ENCODE data around the gene SNX24. TPM values are rescaled to one million over a fixed set of nuclear protein-coding genes. Genes with fewer than 3 reads are reported as not detected.

The SNX24 gene
- 10 to 100 TPM; 12.5 to 16.4 (median 13.9) TPM for total RNA-seq

GRCh38 chr5:122845229-122846050 is at the start of gene SNX24:
Gene SNX24, plus strand, starts transcription at chr5:122845613. Its CDS starts 21 bp downstream, at chr5:122845634.
- H3K27me3 ChIP-seq: no peaks in the 10 kb centered on the region
- intact Hi-C loops (cut with DNase I): loop anchor here (2.0 to 5.0 kb wide), 2 partner anchors 71 to 192 kb away; partner anchors contain the start of genes PPIC and SNX2
- peak within 1 kb of the TSS; percentile 87 to 96 (median 92) for H3K27ac ChIP-seq (replicated peaks in 1 of 4)
- DNase-seq (ENCODE audit: extremely low spot score): peak; percentile 93
- H3K4me3 ChIP-seq: peak within 1 kb of the TSS; percentile 86 to 97 (median 96)
- no peaks in the 10 kb centered on the region for H3K9me3 ChIP-seq
- no peaks in the 10 kb centered on the region for H3K36me3 ChIP-seq
- WGBS: under 1% methylated on average over 23 of the region's 92 CpGs
- TF ChIP-seq EP300 (IDR thresholded peaks at IDR 0.05) (no peak), POLR2A (IDR thresholded peaks at IDR 0.05; ENCODE audit: low read depth) (no peak), POLR2AphosphoS5 (IDR thresholded peaks at IDR 0.05) (peak; percentile 22 to 72), CTCF (IDR thresholded peaks at IDR 0.05) (peak in 1 of 3 experiments; percentile 9)
- peaks cover 10 to 28% (median 23%) of the 10 kb centered on the region in 4 donors for H3K4me1 ChIP-seq

- Histone ChIP-seq H3K36me3 (peaks cover 19 to 74% (median 52%) of the 10 kb centered on the region in 4 donors), H3K27ac (replicated peaks in 1 of 4) (no peak overlapping the region), H3K9me3 (no peaks in the 10 kb centered on the region), H3K27me3 (no peaks in the 10 kb centered on the region), H3K4me3 (no peak overlapping the region), H3K4me1 (no peaks in the 10 kb centered on the region)
- 92% methylated on average over 1 of the region's 2 CpGs for WGBS
- TF ChIP-seq CTCF (IDR thresholded peaks at IDR 0.05): no peak
- no peak for TF ChIP-seq POLR2A (IDR thresholded peaks at IDR 0.05; ENCODE audit: low read depth)
- TF ChIP-seq EP300 (IDR thresholded peaks at IDR 0.05): no peak
- no peak for TF ChIP-seq POLR2AphosphoS5 (IDR thresholded peaks at IDR 0.05)
- intact Hi-C loops (cut with DNase I): no loop called here
- DNase-seq (ENCODE audit: extremely low spot score): no peak
Observed at GRCh38 chr5:122805481-122805880, 39.9 kb upstream of the SNX24 start.

- no peak for TF ChIP-seq CTCF (IDR thresholded peaks at IDR 0.05)
- no peak for TF ChIP-seq EP300 (IDR thresholded peaks at IDR 0.05)
- no peak for TF ChIP-seq POLR2AphosphoS5 (IDR thresholded peaks at IDR 0.05)
- TF ChIP-seq POLR2A (IDR thresholded peaks at IDR 0.05; ENCODE audit: low read depth): no peak
- WGBS: 78% methylated on average over 2 of the region's 2 CpGs
- H3K4me3 ChIP-seq: no peak overlapping the region
- no peak overlapping the region for H3K27ac ChIP-seq (replicated peaks in 1 of 4)
- intact Hi-C loops (cut with DNase I): no loop called here
- no peaks in the 10 kb centered on the region for H3K27me3 ChIP-seq
- no peaks in the 10 kb centered on the region for H3K9me3 ChIP-seq
- no peaks in the 10 kb centered on the region for H3K4me1 ChIP-seq
- DNase-seq (ENCODE audit: extremely low spot score): no peak
- H3K36me3 ChIP-seq: peaks cover 8 to 37% (median 24%) of the 10 kb centered on the region in 4 donors
Observed at GRCh38 chr5:122810405-122810804, 35.0 kb upstream of the SNX24 start.

DNA sequence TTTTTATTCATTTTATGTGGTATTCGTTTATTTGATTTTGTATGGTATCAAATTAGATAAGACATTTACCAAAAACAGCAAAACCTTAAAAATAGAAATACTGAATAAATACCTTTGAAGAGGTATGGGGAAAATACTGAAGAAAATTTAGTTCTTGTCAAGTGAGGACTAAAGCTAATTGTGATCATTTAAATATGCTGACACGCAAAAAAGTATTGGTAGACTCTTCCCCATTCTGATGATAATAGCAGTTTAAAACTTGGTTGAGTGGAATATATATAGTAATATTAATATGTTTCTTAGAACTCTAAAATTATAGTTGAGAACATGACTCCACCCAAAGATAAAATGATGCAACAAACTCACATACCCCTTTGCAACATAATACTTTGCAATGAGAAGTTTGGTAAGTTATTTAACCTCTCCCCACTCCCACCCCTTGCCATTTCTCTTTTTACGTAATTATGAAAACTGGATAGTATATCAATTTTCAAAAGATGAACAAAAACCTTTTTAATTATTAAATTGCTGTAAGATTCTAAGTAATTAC is 30.1 kb upstream of the SNX24 start:
- TF ChIP-seq EP300 (IDR thresholded peaks at IDR 0.05): no peak
- TF ChIP-seq POLR2A (IDR thresholded peaks at IDR 0.05; ENCODE audit: low read depth): no peak
- TF ChIP-seq POLR2AphosphoS5 (IDR thresholded peaks at IDR 0.05): no peak
- no peak for TF ChIP-seq CTCF (IDR thresholded peaks at IDR 0.05)
- intact Hi-C loops (cut with DNase I): no loop called here

More for the DNA sequence above, 30.1 kb upstream of the SNX24 start:
- H3K9me3 ChIP-seq: no peaks in the 10 kb centered on the region
- 93% methylated on average over 3 of the region's 3 CpGs for WGBS
- H3K36me3 ChIP-seq: peaks cover 0 to 30% (median 21%) of the 10 kb centered on the region in 4 donors
- no peak overlapping the region for H3K4me3 ChIP-seq
- no peak for DNase-seq (ENCODE audit: extremely low spot score)
- no peaks in the 10 kb centered on the region for H3K4me1 ChIP-seq
- H3K27ac ChIP-seq (replicated peaks in 1 of 4): no peak overlapping the region
- H3K27me3 ChIP-seq: no peaks in the 10 kb centered on the region

Data from esophagus muscularis mucosa (tissue), 4 donors.